ENCODE measurements around the gene TLE7. TPM values are rescaled to one million over a fixed set of nuclear protein-coding genes. Genes with fewer than 3 reads are reported as not detected.

The TLE7 gene
- total and polyA plus RNA-seq, 2 donors from 2014 or later, result not detected

DNA sequence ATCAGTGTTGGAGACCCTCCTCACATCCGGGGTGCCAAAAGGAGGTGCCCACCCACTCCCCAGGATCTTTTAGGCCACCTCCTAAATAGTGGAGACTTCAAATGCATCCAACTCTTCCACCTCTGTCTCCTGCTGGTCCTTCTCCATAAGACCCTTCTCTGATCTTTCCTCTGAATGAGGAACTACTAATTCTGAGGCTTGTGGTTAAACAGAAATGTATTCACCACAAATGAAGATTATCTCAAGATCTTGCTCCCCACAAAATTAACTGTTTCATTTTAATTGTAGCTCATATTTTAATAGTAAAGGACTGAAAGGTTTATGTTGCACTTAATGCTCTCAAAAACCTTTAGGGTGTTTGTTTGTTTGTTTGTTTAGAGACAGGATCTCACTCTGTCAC is 34.1 kb downstream of the TLE7 start:
- DNase-seq (no peak), FAIRE-seq (no peak)
- no peak overlapping the region for H3K27ac ChIP-seq (ENCODE audit: low read depth in 2 of 2, low read length in 2 of 2)
- no peak overlapping the region for H3K9ac ChIP-seq (ENCODE audit: low read length in 3 of 3)
- intact Hi-C loops (cut with DNase I), result no loop called here
- H3K4me3 ChIP-seq (ENCODE audit: low read length in 3 of 3), result no peak overlapping the region
- no peaks in the 10 kb centered on the region for H3K4me1 ChIP-seq (ENCODE audit: control insufficient read depth in 2 of 3, insufficient read depth in 2 of 3, low read depth in 1 of 3, low read length in 3 of 3)
- H3K36me3 ChIP-seq (ENCODE audit: control insufficient read depth in 2 of 3, insufficient read depth in 3 of 3, low read length in 3 of 3), result no peaks in the 10 kb centered on the region
- H3K27me3 ChIP-seq (ENCODE audit: control insufficient read depth, insufficient read depth, low read length), result no peaks in the 10 kb centered on the region
- H3K9me3 ChIP-seq (ENCODE audit: control insufficient read depth in 2 of 3, insufficient read depth in 1 of 3, low read length in 3 of 3), result peaks cover 0 to 3% (median 0%) of the 10 kb centered on the region in 3 donors
- no peak for TF ChIP-seq CTCF (IDR thresholded peaks at IDR 0.05; ENCODE audit: borderline replicate concordance, extremely low read depth, insufficient read depth)

- no peaks in the 10 kb centered on the region for H3K27me3 ChIP-seq (ENCODE audit: control insufficient read depth, insufficient read depth, low read length)
- FAIRE-seq, result no peak
- H3K4me1 ChIP-seq (ENCODE audit: control insufficient read depth in 2 of 3, insufficient read depth in 2 of 3, low read depth in 1 of 3, low read length in 3 of 3), result no peaks in the 10 kb centered on the region
Observed at GRCh38 chr16:71406724-71407123, 35.1 kb downstream of the TLE7 start.

GRCh38 chr16:71406316-71406715 is 35.5 kb downstream of the TLE7 start:
- DNase-seq (no peak), FAIRE-seq (no peak)
- no peak for TF ChIP-seq CTCF (IDR thresholded peaks at IDR 0.05; ENCODE audit: borderline replicate concordance, extremely low read depth, insufficient read depth)
- Histone ChIP-seq H3K9me3 (ENCODE audit: control insufficient read depth in 2 of 3, insufficient read depth in 1 of 3, low read length in 3 of 3) (peaks cover 0 to 3% (median 0%) of the 10 kb centered on the region in 3 donors), H3K9ac (ENCODE audit: low read length in 3 of 3) (no peak overlapping the region), H3K27me3 (ENCODE audit: control insufficient read depth, insufficient read depth, low read length) (no peaks in the 10 kb centered on the region), H3K4me1 (ENCODE audit: control insufficient read depth in 2 of 3, insufficient read depth in 2 of 3, low read depth in 1 of 3, low read length in 3 of 3) (no peaks in the 10 kb centered on the region), H3K27ac (ENCODE audit: low read depth in 2 of 2, low read length in 2 of 2) (no peak overlapping the region), H3K4me3 (ENCODE audit: low read length in 3 of 3) (no peak overlapping the region), H3K36me3 (ENCODE audit: control insufficient read depth in 2 of 3, insufficient read depth in 3 of 3, low read length in 3 of 3) (no peaks in the 10 kb centered on the region)
- intact Hi-C loops (cut with DNase I), result no loop called here

More at GRCh38 chr16:71406724-71407123, 35.1 kb downstream of the TLE7 start:
- H3K36me3 ChIP-seq (ENCODE audit: control insufficient read depth in 2 of 3, insufficient read depth in 3 of 3, low read length in 3 of 3), result no peaks in the 10 kb centered on the region
- TF ChIP-seq CTCF (IDR thresholded peaks at IDR 0.05; ENCODE audit: borderline replicate concordance, extremely low read depth, insufficient read depth), result no peak
- intact Hi-C loops (cut with DNase I), result no loop called here
- no peak for DNase-seq
- H3K4me3 ChIP-seq (ENCODE audit: low read length in 3 of 3), result no peak overlapping the region
- H3K9ac ChIP-seq (ENCODE audit: low read length in 3 of 3), result no peak overlapping the region
- H3K9me3 ChIP-seq (ENCODE audit: control insufficient read depth in 2 of 3, insufficient read depth in 1 of 3, low read length in 3 of 3), result peaks cover 0 to 3% (median 0%) of the 10 kb centered on the region in 3 donors
- H3K27ac ChIP-seq (ENCODE audit: low read depth in 2 of 2, low read length in 2 of 2), result no peak overlapping the region

DNA sequence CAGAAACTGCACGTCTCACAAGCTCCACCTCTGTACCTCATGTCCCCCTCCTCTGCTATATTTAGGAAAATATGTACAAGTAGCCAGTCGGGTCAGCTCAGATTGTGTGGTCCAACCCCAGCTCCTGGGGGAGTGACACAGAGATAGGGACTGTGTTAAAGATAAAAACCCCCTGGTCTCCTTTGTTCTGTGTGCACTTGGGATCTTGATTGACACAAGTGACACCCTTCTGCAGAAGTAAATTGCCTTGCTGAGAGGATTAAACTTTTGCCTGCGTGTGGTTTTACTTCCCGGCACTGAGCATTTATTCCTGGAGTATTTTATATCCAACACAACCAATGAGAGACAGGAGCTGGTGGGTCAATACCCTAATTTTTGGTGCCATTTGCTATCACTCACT is 37.5 kb downstream of the TLE7 start:
- no peak for TF ChIP-seq CTCF (IDR thresholded peaks at IDR 0.05; ENCODE audit: borderline replicate concordance, extremely low read depth, insufficient read depth)
- Histone ChIP-seq H3K9me3 (ENCODE audit: control insufficient read depth in 2 of 3, insufficient read depth in 1 of 3, low read length in 3 of 3) (peaks cover 0 to 3% (median 0%) of the 10 kb centered on the region in 3 donors), H3K36me3 (ENCODE audit: control insufficient read depth in 2 of 3, insufficient read depth in 3 of 3, low read length in 3 of 3) (no peaks in the 10 kb centered on the region), H3K9ac (ENCODE audit: low read length in 3 of 3) (no peak overlapping the region), H3K27me3 (ENCODE audit: control insufficient read depth, insufficient read depth, low read length) (no peaks in the 10 kb centered on the region), H3K27ac (ENCODE audit: low read depth in 2 of 2, low read length in 2 of 2) (no peak overlapping the region), H3K4me1 (ENCODE audit: control insufficient read depth in 2 of 3, insufficient read depth in 2 of 3, low read depth in 1 of 3, low read length in 3 of 3) (no peaks in the 10 kb centered on the region), H3K4me3 (ENCODE audit: low read length in 3 of 3) (no peak overlapping the region)
- FAIRE-seq (no peak), DNase-seq (no peak)
- intact Hi-C loops (cut with DNase I), result no loop called here

Data from kidney (tissue), 14 donors.